DMS114 treated with DMSO at 0.1 percent for 48 hours (cell line): ENCODE measurements around the gene FKBP15.

ENCODE experiments used
- DNase-seq: peaks from one replicate; lab custom pipeline; 2025; ENCODE audit not compliant: unreplicated experiment; lab: John Stamatoyannopoulos, UW

FKBP15 gene

GRCh38 chr9:113181165-113181564, 39.9 kb downstream of the FKBP15 start:
- DNase-seq: no peak

GRCh38 chr9:113179839-113180238, 41.2 kb downstream of the FKBP15 start:
- no peak for DNase-seq

GRCh38 chr9:113178087-113178486, 43.0 kb downstream of the FKBP15 start:
- no peak for DNase-seq

GRCh38 chr9:113177251-113177650, 43.8 kb downstream of the FKBP15 start:
- DNase-seq: no peak

- DNase-seq: no peak
Measured at GRCh38 chr9:113176803-113177202, 44.3 kb downstream of the FKBP15 start.

- no peak for DNase-seq
Measured at GRCh38 chr9:113173341-113173740, 47.7 kb downstream of the FKBP15 start.

- no peak for DNase-seq
Measured at GRCh38 chr9:113168809-113169208, 52.3 kb downstream of the FKBP15 start.

GRCh38 chr9:113166039-113166438, 55.0 kb downstream of the FKBP15 start:
- no peak for DNase-seq

- no peak for DNase-seq
Measured at GRCh38 chr9:113164536-113165300, 56.4 kb downstream of the FKBP15 start.

- DNase-seq: no peak
Measured at GRCh38 chr9:113163001-113163400, 58.1 kb downstream of the FKBP15 start.

GRCh38 chr9:113160571-113160970, 60.5 kb downstream of the FKBP15 start:
- no peak for DNase-seq

GRCh38 chr9:113158446-113158845, 62.6 kb downstream of the FKBP15 start:
- no peak for DNase-seq

GRCh38 chr9:113156880-113157279, 64.2 kb downstream of the FKBP15 start:
- no peak for DNase-seq

GRCh38 chr9:113155911-113156588, 65.0 kb downstream of the FKBP15 start:
- no peak for DNase-seq

- no peak for DNase-seq
Measured at GRCh38 chr9:113154946-113155345, 66.1 kb downstream of the FKBP15 start.

GRCh38 chr9:113154471-113154870, 66.6 kb downstream of the FKBP15 start:
- DNase-seq: no peak

- DNase-seq: no peak
Measured at GRCh38 chr9:113153599-113153998, 67.5 kb downstream of the FKBP15 start.

- DNase-seq: no peak
Measured at GRCh38 chr9:113152699-113153098, 68.4 kb downstream of the FKBP15 start.

- no peak for DNase-seq
Measured at GRCh38 chr9:113151696-113152630, 69.1 kb downstream of the FKBP15 start.

- peak; percentile 44 for DNase-seq
Measured at GRCh38 chr9:113150670-113151611, 70.1 kb downstream of the FKBP15 start, which contains the start of gene SLC31A2. Gene SLC31A2 (plus strand): TSS chr9:113151007. CDS start chr9:113151075, 68 bp downstream.
